Measurements from ENCODE around the gene CRY1. TPM values are rescaled to one million over a fixed set of nuclear protein-coding genes. Genes with fewer than 3 reads are reported as not detected.
"Not testable (repeated sequence)": the region's sequence is repeated elsewhere in the genome, so short reads cannot be mapped to it uniquely, and the experiment has no call there.

The CRY1 gene
- polyA plus RNA-seq, 1 donor (not counting 4 experiments of a cell fraction or from before 2014, with no cell fraction given), result 10.0 TPM

DNA sequence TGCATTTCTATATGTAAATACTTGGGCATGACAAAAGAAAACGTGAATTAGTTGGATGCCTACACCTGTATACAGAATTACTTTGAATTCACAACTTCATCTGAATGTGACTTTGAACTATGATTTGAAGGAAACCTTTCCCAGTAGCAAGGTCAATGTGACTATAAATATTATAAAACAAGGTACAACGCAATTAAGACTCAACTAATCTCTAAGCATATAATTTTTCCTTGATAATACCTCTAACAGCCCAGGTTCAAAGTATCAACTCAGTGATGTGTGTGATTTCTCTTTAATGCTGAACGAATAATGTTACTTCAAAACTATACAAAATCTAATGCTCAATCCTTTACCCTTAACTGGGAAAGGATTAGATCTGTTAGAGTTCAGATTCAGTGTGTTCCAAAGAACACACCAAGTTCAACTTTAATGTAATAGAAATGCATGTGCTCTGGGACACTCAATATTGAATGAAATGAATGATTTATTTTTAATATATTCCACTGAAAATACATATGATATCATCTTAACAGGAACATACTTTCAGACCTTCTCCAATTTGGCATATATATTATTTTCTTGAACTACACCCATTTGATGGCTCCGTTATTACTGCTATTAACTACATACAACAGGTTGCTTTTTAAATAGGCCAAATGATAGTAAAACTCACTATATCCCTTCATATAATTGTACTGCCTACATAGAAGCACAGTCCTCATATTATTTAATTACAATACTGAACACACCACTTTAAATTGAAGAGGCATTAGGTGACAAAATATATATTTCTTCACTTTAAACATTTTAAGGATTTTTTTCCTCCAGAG is 66.3 kb downstream of the CRY1 start:
- DNase-seq (ENCODE audit: low read depth, low spot score), result no peak
- TF ChIP-seq EZH2 (IDR thresholded peaks at IDR 0.05; ENCODE audit: low read length) (no peak), CTCF (optimal IDR thresholded peaks at IDR 0.05 in 1 of 3, IDR thresholded peaks at IDR 0.05 in 1 of 3, conservative IDR thresholded peaks at IDR 0.05 in 1 of 3; ENCODE audit: extremely low read depth in 1 of 3, insufficient read depth in 2 of 3, low read length in 3 of 3) (no peak)
- Histone ChIP-seq H4K20me1 (ENCODE audit: control insufficient read depth, extremely low read depth, insufficient read depth, low read length) (no peaks in the 10 kb centered on the region), H2AFZ (ENCODE audit: control insufficient read depth, low read length) (no peak overlapping the region), H3K36me3 (ENCODE audit: control insufficient read depth in 2 of 2, extremely low read depth in 1 of 2, insufficient read depth in 2 of 2, low read length in 2 of 2) (no peaks in the 10 kb centered on the region), H3K79me2 (ENCODE audit: control insufficient read depth, insufficient read depth, low read length) (no peaks in the 10 kb centered on the region), H3K4me3 (ENCODE audit: control insufficient read depth in 2 of 3, extremely low read depth in 1 of 3, insufficient read depth in 2 of 3, low read depth in 1 of 3, low read length in 3 of 3) (no peak overlapping the region), H3K4me2 (ENCODE audit: control insufficient read depth, extremely low read depth, insufficient read depth, low read depth, low read length) (peak overlapping the region; percentile 54), H3K9me1 (ENCODE audit: control insufficient read depth, extremely low read depth, insufficient read depth, low read length) (no peaks in the 10 kb centered on the region), H3K9me3 (ENCODE audit: control insufficient read depth, low read depth, low read length) (no peaks in the 10 kb centered on the region), H3K27ac (ENCODE audit: control insufficient read depth, insufficient read depth, low read length) (peak overlapping the region; percentile 47), H3K27me3 (ENCODE audit: control insufficient read depth, extremely low read depth, insufficient read depth, low read length) (no peaks in the 10 kb centered on the region), H3K9ac (ENCODE audit: control insufficient read depth, extremely low read depth, insufficient read depth, low read length) (no peak overlapping the region), H3K4me1 (ENCODE audit: control insufficient read depth, extremely low read depth, insufficient read depth, low read length) (peaks cover 24% of the 10 kb centered on the region)
- peak; percentile 36 for FAIRE-seq
- dilution Hi-C loops (cut with MboI; ENCODE audit: extremely low pct_ligation_motif_present, low sequenced_read_pairs), result no loop called here

- dilution Hi-C loops (cut with MboI; ENCODE audit: extremely low pct_ligation_motif_present, low sequenced_read_pairs); H3K9me1 ChIP-seq (ENCODE audit: control insufficient read depth, extremely low read depth, insufficient read depth, low read length); H3K36me3 ChIP-seq (ENCODE audit: control insufficient read depth in 2 of 2, extremely low read depth in 1 of 2, insufficient read depth in 2 of 2, low read length in 2 of 2); H3K4me3 ChIP-seq (ENCODE audit: control insufficient read depth in 2 of 3, extremely low read depth in 1 of 3, insufficient read depth in 2 of 3, low read depth in 1 of 3, low read length in 3 of 3); H3K9ac ChIP-seq (ENCODE audit: control insufficient read depth, extremely low read depth, insufficient read depth, low read length); H2AFZ ChIP-seq (ENCODE audit: control insufficient read depth, low read length); H3K9me3 ChIP-seq (ENCODE audit: control insufficient read depth, low read depth, low read length); FAIRE-seq; H3K4me2 ChIP-seq (ENCODE audit: control insufficient read depth, extremely low read depth, insufficient read depth, low read depth, low read length); DNase-seq (ENCODE audit: low read depth, low spot score); H3K79me2 ChIP-seq (ENCODE audit: control insufficient read depth, insufficient read depth, low read length); H4K20me1 ChIP-seq (ENCODE audit: control insufficient read depth, extremely low read depth, insufficient read depth, low read length); H3K27me3 ChIP-seq (ENCODE audit: control insufficient read depth, extremely low read depth, insufficient read depth, low read length): not testable (repeated sequence)
- Histone ChIP-seq H3K27ac (ENCODE audit: control insufficient read depth, insufficient read depth, low read length) (peak overlapping the region; percentile 47), H3K4me1 (ENCODE audit: control insufficient read depth, extremely low read depth, insufficient read depth, low read length) (peaks cover 24% of the 10 kb centered on the region)
Measured at GRCh38 chr12:107026356-107026755, 67.0 kb downstream of the CRY1 start.
